GM18517 (cell line): ENCODE measurements around the gene IRF2.
A peak's percentile ranks its signal among the peaks of the same experiment; 100 is the strongest.

ENCODE experiments used
- ATAC-seq: cut with Tn5 transposase; IDR thresholded peaks from one replicate; pipeline ENCODE4 v1.9.1; 2021; ENCODE audit warnings: mild to moderate bottlenecking, moderate library complexity; ENCODE audit not compliant: unreplicated experiment

The IRF2 gene

GRCh38 chr4:184373886-184374405 is 100.4 kb downstream of the IRF2 start:
- no peak for ATAC-seq

- ATAC-seq: no peak
Measured at GRCh38 chr4:184371390-184371787, 103.0 kb downstream of the IRF2 start.

GRCh38 chr4:184370711-184371389 is 103.5 kb downstream of the IRF2 start:
- no peak for ATAC-seq

- ATAC-seq: no peak
Measured at GRCh38 chr4:184369871-184370270, 104.5 kb downstream of the IRF2 start.

GRCh38 chr4:184368731-184369130 is 105.6 kb downstream of the IRF2 start:
- no peak for ATAC-seq

- no peak for ATAC-seq
Measured at GRCh38 chr4:184368290-184368689, 106.1 kb downstream of the IRF2 start.

- ATAC-seq: peak; percentile 68
Measured at GRCh38 chr4:184364100-184364921, 110.0 kb downstream of the IRF2 start.

GRCh38 chr4:184363258-184363657 is 111.1 kb downstream of the IRF2 start:
- no peak for ATAC-seq

GRCh38 chr4:184362396-184362795 is 112.0 kb downstream of the IRF2 start:
- ATAC-seq: no peak

- ATAC-seq: no peak
Measured at GRCh38 chr4:184361443-184361842, 112.9 kb downstream of the IRF2 start.

- no peak for ATAC-seq
Measured at GRCh38 chr4:184359888-184360287, 114.5 kb downstream of the IRF2 start.

GRCh38 chr4:184358521-184359232 is 115.7 kb downstream of the IRF2 start:
- ATAC-seq: no peak

GRCh38 chr4:184357772-184358171 is 116.6 kb downstream of the IRF2 start:
- no peak for ATAC-seq

- no peak for ATAC-seq
Measured at GRCh38 chr4:184357165-184357564, 117.2 kb downstream of the IRF2 start.

GRCh38 chr4:184356366-184356765 is 118.0 kb downstream of the IRF2 start:
- no peak for ATAC-seq

GRCh38 chr4:184355857-184356256 is 118.5 kb downstream of the IRF2 start:
- no peak for ATAC-seq

- ATAC-seq: no peak
Measured at GRCh38 chr4:184355111-184355604, 119.2 kb downstream of the IRF2 start.

- no peak for ATAC-seq
Measured at GRCh38 chr4:184352891-184353290, 121.5 kb downstream of the IRF2 start.

- no peak for ATAC-seq
Measured at GRCh38 chr4:184351560-184352451, 122.5 kb downstream of the IRF2 start.

GRCh38 chr4:184350964-184351363 is 123.4 kb downstream of the IRF2 start:
- no peak for ATAC-seq
